GM19099 (cell line): Measurements from ENCODE around the gene PKD1L1.

Experiments
- POLR2A ChIP-seq: IDR thresholded peaks from 3 replicates; pipeline ENCODE4 v1.6.1; 2011; ENCODE audit warnings: low read depth; ENCODE audit not compliant: insufficient read length; ENCODE audit errors: extremely low read depth

PKD1L1 gene

GRCh38 chr7:47836080-47836479, 112.2 kb downstream of the PKD1L1 start:
- no peak for TF ChIP-seq POLR2A

- TF ChIP-seq POLR2A: no peak
These were observed 115.1 kb downstream of the PKD1L1 start for GRCh38 chr7:47833211-47833610.

- TF ChIP-seq POLR2A: no peak
These were observed 116.1 kb downstream of the PKD1L1 start for GRCh38 chr7:47832105-47832715.

DNA sequence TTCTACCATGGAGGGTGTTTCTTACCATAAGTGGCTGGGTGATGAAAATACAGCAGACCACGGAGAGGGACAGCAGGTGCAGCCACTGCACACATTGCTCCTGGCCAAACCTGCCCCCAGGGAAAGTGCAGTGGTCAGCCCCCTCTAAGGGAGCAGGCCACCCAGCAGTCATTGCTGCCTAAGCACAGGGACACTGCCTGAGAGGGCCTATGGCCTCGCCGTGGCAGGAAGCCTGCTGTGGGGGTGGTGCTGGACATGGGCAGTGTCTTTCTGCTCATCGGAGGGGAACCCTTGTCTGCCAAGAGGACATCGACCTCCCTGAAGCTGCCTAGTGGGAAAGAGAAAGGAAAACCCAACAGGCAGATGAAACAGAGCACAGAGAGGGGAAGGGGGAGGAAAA, 118.3 kb downstream of the PKD1L1 start:
- TF ChIP-seq POLR2A: no peak

GRCh38 chr7:47827871-47828270, 120.4 kb downstream of the PKD1L1 start:
- TF ChIP-seq POLR2A: no peak

DNA sequence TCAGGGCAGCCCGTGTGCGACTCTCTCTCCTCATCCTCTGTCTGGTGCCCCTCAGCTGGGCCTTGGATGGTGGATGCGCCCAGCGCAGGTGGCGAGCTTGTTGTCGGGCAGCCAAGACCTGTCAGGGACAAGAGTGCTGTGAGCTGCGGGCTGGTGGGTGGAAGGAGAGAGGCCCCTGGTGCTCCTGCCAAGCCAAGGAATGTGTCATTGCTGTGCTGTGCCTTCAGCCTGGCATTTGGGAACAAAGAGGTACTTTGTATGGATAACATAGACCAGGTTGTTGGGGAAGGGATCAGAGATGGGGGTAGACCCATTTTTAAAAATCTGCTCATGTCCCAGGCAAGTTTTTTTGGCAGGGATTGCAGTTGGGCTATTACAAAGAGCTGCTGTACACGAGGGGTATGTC, 120.9 kb downstream of the PKD1L1 start:
- no peak for TF ChIP-seq POLR2A

DNA sequence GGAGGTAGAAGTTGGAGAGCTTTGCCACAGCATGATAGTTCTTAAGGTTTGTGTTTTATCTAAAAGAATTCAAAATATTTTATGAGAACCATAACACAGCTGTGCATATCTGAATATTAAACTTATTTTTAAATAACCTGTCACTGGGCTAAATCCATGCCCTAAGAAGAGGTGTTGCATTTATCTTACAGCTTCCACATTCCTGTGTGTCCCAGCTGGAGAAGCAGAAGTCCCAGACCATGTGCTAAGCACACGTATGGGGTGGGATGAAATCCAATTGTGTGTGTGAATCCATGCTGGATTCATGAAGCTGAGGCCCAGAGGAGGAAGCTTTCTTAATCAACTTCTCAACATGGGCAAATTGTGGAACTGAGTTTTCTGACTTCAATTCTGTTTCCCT, 121.5 kb downstream of the PKD1L1 start:
- TF ChIP-seq POLR2A: no peak

DNA sequence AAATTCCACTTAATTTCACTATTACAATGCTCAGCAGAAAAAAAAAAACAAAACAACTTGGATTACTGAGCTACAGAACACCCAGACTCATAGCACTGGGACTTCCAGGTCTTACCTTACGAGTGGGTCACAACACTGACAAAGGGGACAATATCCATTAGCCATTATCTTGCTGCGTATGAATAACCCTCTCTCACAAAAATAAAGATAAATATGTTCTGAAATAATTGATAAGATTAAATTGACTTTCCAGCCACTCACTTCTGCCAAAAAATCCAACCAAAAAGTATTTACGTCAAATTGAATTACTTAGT, 128.7 kb downstream of the PKD1L1 start:
- no peak for TF ChIP-seq POLR2A

DNA sequence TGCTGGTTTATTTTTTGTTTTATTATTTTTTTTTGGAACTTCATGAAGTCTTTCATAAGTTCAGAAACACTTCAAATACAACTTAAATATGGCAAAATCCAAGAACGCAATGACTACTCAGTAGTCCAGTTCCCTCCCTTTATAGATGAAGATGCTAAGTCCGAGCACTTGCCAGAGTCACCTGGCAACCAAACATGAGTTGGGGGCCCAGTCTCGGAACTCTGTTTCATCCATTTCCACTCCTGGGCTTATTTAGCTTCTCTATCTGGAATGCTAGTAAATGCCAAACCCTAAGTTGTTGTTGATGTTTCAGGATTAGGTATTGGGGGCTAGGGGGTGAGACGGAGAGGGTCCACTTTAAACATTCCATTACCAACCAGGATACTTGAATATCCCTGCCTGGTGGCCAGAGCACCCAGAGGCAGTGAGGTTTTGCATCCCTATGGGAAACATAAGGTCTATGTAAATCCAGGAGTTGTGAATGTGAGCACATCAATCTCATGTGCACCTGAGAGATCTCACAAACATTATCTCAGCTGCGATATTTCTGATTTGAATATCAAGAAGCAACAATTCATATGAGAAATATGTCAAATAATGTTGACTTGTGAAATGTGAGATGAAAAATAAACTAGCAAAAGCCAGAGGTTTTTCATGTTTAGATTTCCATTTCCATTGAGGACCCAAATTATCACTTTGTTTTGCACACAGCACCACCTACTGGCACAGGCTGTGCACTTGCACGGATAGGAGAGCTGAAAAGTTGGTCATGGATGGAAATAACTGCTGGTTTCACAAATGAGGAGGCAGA, 129.3 kb downstream of the PKD1L1 start:
- no peak for TF ChIP-seq POLR2A

GRCh38 chr7:47817917-47818316, 130.3 kb downstream of the PKD1L1 start:
- no peak for TF ChIP-seq POLR2A

DNA sequence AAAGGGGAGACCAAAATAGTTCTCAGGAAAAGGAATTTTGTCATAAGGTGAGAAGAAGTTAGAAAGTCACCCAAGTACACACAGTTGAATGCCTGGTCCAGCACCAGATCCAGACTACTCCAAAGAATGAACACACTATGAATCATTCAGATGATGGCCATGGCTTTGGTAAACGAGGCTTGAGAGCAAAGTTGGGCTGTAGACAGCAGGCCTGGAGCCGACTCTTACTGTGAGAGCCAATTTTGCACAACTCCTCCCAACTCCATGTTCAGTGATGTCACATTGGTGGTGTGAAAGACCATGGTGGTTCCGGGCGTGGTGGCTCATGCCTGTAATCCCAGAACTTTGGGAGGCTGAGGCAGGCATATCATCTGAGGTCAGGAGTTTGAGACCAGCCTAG, 131.6 kb downstream of the PKD1L1 start:
- TF ChIP-seq POLR2A: no peak

GRCh38 chr7:47815867-47816266, 132.4 kb downstream of the PKD1L1 start:
- TF ChIP-seq POLR2A: no peak

DNA sequence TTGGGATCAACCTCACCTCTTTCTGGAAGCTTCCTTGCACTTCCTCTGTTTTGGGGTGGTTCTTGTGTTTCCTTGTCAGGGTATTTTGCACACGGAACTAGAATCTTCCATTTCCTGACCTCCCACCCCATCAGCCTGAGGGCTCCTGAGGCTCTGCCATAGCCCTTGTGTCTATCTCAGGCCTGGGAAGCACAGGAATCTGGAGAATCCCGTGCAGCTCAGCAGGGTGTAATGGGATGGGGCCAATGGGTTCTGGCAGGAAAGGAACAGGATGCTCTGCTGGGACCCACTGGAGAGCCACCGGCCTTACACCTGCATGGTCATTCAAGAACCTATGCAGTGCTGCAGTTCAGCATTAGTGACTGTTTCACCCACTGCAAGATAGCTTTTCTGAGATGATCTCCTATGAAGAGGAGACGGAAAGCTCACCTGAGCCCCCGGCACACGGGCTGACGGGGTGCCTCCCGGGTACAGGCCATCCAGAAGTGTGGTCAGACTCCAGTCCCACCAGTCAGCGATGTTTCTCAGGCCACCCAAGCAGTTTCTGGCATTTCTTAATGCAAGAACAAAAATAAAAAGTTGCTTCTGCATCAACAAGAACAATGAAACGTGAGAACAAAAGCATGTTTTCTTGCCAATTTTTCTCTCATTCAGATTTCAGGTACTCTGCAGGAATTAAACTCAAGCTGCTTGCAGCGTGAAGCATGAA, 133.2 kb downstream of the PKD1L1 start:
- TF ChIP-seq POLR2A: no peak

DNA sequence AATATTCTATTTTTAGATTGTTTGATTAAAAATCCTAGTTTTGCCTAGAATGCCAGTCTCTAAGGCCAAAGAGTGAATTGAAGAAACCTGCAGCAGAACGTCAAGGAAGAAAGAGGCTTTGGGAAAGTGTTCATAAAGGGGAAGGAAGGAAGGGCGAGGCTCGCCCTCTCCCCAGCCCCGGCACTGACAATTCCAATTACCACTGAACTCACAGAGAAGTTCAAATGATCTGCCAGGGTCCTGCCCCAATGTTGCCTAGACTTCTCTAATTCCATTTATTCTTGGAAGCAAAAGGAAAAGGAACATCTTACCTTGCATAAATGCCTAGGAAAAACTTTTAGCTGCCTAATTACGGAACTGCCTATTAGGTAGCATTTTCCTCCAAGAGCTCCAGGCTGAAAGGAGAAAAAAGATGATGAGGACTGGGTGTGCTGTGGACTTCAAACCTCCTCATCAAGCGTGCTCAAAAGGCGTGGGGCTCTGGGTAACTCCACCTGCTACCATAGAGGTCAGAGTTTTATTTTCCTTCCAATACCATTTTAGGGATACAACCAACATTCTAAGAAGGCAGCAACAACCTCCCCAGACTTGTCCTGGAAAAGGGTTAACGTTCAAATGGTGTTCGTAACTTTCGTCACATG, 134.5 kb downstream of the PKD1L1 start:
- TF ChIP-seq POLR2A: no peak

DNA sequence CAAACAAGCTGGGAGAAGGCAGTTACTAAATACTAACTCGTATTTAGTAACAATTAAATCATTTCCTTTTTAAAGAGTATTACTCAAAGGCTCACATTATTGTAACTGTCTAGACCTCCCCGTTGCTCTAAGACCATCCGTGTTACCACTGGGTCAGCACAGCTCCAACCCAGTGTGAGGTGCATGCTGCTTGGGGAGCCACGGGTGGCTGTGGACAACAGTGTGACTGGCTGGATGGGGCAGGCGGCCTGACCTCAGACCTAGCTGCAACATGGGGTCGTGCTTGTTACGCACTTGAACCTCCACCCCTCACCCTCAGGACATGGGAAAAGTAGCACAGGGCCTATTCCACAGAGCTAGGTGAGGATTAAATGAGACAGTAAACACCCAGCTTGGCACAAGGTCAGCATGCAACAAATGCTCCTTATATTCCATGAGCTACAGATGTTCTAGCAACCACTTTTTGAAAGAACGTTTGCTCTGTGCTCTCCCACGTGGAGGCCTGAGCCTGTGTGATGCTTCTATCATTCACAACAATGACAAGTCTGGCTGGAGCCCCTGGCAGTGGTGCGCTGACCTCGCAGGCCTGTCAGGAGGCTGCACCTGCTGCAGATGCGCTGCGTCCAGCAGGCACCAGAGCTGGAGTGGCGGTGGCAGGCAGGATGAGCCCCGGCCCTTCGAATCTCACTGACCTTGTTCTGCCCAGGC, 135.7 kb downstream of the PKD1L1 start:
- TF ChIP-seq POLR2A: no peak

- no peak for TF ChIP-seq POLR2A
These were observed 136.5 kb downstream of the PKD1L1 start for GRCh38 chr7:47811632-47812380.
